Measurements from ENCODE around the gene ST14.

Gene ST14

DNA sequence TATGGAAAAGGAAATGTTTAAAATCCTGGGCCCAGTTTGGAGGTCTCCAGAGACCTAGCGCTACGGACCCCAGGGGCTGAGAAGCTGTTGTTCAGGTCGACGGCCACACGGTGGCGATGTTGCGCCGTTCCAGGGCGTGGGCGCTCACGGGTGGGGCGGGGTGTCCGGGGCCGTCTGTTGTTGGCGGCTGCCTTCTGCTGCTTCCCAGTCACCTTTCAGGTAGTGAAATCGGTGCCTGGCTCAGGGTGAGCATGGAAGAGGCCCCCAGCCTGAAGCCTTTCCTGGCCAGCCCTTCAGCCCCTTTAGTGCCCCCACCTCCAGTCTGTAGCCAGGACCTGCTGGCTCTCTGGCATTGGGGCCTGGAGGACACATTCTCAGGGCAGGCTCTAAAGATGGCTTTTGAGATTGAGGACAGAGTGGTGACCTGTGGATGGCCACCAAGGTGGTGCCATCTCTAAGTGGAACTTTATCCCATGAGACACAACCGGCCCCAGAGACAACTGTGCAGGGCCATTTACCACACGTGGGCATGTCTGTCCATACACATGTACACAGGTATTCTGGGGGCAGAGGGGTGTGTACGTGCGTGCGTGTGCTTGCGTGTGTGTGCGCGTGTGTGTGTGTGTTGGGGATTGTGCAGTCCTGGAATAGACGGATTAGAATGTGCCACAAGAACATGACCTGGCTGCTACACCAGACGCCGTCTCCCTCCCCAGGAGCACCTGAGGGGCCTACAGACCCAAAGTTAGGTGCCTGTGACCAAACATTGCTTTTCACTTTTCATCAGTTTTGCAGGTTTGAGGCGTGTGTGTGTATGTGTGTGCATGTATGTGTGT is 53.8 kb downstream of the ST14 start:
- Histone ChIP-seq H3K9ac (ENCODE audit: low read depth, low read length) (no peak overlapping the region), H3K36me3 (ENCODE audit: insufficient read depth, low read length) (no peaks in the 10 kb centered on the region), H3K4me1 (ENCODE audit: control insufficient read depth, insufficient read depth, low read length) (no peaks in the 10 kb centered on the region), H3K4me2 (ENCODE audit: low read length) (peak overlapping the region; percentile 76), H3K4me3 (ENCODE audit: low read length) (no peak overlapping the region), H3K27me3 (ENCODE audit: control insufficient read depth, insufficient read depth, low read length) (peaks cover 71% of the 10 kb centered on the region), H3K9me3 (replicated peaks; ENCODE audit: low read length) (no peaks in the 10 kb centered on the region)

DNA sequence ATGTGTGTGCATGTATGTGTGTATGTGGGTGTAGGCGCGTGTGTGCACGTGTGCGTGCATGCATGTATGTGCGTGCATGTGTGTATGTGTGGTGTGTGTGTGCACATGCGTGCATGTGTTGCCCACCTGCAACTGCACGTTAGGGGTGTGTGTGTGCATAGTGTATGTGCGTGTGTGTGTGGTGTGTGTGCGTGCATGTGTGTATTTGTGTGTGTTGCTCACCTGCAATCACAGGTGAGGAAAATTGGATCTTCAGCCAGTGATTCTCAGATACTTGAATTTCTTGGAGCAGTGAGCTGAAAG is 54.3 kb downstream of the ST14 start:
- H3K9ac ChIP-seq (ENCODE audit: low read depth, low read length), result no peak overlapping the region
- H3K9me3 ChIP-seq (replicated peaks; ENCODE audit: low read length), result no peaks in the 10 kb centered on the region
- H3K4me3 ChIP-seq (ENCODE audit: low read length), result no peak overlapping the region
- no peak overlapping the region for H3K4me2 ChIP-seq (ENCODE audit: low read length)
- no peaks in the 10 kb centered on the region for H3K4me1 ChIP-seq (ENCODE audit: control insufficient read depth, insufficient read depth, low read length)
- no peaks in the 10 kb centered on the region for H3K36me3 ChIP-seq (ENCODE audit: insufficient read depth, low read length)
- peaks cover 66% of the 10 kb centered on the region for H3K27me3 ChIP-seq (ENCODE audit: control insufficient read depth, insufficient read depth, low read length)

DNA sequence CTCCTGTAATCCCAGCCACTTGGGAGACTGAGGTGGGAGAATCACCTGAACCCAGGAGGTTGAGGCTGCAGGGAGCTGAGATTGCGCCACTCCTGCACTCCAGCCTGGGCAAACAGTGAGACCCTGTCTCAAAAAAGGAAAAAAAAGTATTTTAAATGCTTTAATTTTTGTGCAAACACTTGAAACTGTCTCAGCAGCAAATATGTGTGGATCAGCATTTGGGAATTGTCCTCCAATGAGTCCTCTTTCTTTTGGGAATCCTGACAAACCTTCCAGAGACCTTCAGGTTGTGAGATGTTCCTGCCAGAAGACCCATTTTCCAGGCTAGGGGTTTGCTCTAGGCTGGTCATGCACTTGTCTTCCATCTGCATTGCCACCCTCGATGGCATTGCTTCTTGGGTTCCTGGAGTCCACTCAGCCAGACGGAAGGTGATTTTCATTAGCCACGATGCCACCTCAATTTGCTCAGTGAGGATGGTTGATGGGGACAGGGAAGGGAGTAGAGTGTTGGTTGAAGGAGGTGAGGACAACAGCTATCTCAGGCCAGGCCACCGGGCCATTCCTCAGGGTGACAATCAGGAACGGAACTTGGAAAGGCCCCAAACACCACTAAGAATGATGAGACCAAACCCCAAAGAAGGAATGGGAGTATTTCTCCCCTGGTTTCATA is 55.4 kb downstream of the ST14 start:
- no peaks in the 10 kb centered on the region for H3K4me1 ChIP-seq (ENCODE audit: control insufficient read depth, insufficient read depth, low read length)
- peaks cover 62% of the 10 kb centered on the region for H3K27me3 ChIP-seq (ENCODE audit: control insufficient read depth, insufficient read depth, low read length)
- H3K36me3 ChIP-seq (ENCODE audit: insufficient read depth, low read length), result no peaks in the 10 kb centered on the region
- H3K9ac ChIP-seq (ENCODE audit: low read depth, low read length), result no peak overlapping the region
- no peak overlapping the region for H3K4me3 ChIP-seq (ENCODE audit: low read length)
- no peak overlapping the region for H3K4me2 ChIP-seq (ENCODE audit: low read length)
- H3K9me3 ChIP-seq (replicated peaks; ENCODE audit: low read length), result no peaks in the 10 kb centered on the region

DNA sequence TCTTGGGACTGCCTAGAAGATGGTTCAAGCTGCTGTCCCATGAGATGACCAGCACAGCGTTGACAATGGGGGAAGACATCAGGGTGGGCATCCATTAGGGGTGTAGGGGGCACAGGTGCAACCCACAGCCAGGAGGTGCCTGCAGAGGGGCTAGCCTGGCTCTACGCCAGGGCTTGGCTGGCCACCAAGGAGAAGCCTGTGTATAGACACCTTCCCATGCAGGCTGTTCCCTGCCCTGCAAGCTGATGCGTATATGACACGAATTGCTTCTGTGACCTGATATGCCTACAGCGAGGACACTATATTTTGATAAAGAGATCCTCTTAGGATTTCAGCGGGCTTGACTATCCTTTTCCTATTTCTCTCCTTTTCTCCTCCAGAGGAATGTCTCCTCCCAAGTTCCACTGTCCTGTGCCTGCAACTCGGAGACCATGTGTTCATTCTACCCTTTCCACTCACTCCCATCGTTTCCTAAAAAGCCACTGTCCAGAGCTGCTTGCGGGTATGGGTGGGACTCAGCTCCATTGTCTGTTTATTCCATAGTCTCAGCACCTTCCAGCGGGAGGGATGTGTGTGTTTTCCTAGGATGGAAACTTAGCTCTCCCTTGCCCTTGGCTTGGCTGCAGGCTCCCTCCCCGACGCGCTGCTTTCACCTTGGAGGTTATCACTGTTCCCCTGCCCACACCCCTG is 56.1 kb downstream of the ST14 start:
- no peaks in the 10 kb centered on the region for H3K4me1 ChIP-seq (ENCODE audit: control insufficient read depth, insufficient read depth, low read length)
- no peaks in the 10 kb centered on the region for H3K36me3 ChIP-seq (ENCODE audit: insufficient read depth, low read length)

DNA sequence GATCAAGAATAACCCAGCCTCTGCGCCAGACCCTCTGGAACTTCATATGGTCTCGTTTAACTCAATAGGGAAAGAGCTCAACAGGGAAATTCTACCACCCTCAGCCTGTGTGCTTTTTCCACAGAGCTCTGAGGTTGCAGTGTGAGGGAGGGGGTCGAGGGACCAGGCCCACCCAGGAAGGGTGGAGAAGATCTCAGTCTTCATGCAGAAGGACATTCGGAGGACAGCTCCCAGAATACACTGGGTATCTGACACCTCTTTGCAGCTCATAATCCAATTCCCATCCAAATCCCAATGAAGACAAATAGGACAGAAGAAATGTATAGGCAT is 56.6 kb downstream of the ST14 start:
- H3K4me1 ChIP-seq (ENCODE audit: control insufficient read depth, insufficient read depth, low read length), result no peaks in the 10 kb centered on the region
- H3K9me3 ChIP-seq (replicated peaks; ENCODE audit: low read length), result no peaks in the 10 kb centered on the region
- H3K4me3 ChIP-seq (ENCODE audit: low read length), result no peak overlapping the region
- peaks cover 60% of the 10 kb centered on the region for H3K27me3 ChIP-seq (ENCODE audit: control insufficient read depth, insufficient read depth, low read length)
- H3K4me2 ChIP-seq (ENCODE audit: low read length), result no peak overlapping the region
- H3K9ac ChIP-seq (ENCODE audit: low read depth, low read length), result no peak overlapping the region
- no peaks in the 10 kb centered on the region for H3K36me3 ChIP-seq (ENCODE audit: insufficient read depth, low read length)

More for the DNA sequence above, 56.1 kb downstream of the ST14 start:
- Histone ChIP-seq H3K4me3 (ENCODE audit: low read length) (no peak overlapping the region), H3K9me3 (replicated peaks; ENCODE audit: low read length) (no peaks in the 10 kb centered on the region), H3K9ac (ENCODE audit: low read depth, low read length) (no peak overlapping the region), H3K27me3 (ENCODE audit: control insufficient read depth, insufficient read depth, low read length) (peaks cover 64% of the 10 kb centered on the region), H3K4me2 (ENCODE audit: low read length) (no peak overlapping the region)

DNA sequence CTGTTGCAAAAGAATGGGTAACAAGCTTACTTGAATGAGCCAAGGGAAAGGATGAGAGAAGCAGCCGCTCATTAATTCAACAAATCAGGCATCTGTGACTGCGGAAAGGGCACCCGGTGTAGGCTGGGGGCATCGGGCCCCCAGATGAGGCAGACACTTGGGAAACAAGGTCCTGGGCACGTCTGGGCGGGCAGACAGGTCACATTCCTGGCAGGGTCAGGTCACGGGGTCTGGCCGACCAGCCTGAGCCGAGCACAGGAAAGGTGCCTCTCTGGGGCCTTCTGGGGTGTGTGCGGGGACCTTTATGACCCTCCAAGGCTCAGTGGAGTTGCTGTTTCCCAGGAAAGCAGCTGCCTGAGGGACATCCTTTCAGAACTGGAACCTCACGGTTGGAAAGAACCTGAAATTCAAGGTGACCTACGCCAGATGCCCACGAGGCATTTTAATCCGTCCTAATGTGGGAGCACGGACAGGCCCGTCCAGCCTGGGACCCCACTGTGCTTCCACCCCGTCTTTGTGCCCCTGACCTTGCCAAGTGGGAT is 57.1 kb downstream of the ST14 start:
- Histone ChIP-seq H3K36me3 (ENCODE audit: insufficient read depth, low read length) (no peaks in the 10 kb centered on the region), H3K4me1 (ENCODE audit: control insufficient read depth, insufficient read depth, low read length) (no peaks in the 10 kb centered on the region), H3K9me3 (replicated peaks; ENCODE audit: low read length) (no peaks in the 10 kb centered on the region), H3K4me2 (ENCODE audit: low read length) (no peak overlapping the region), H3K9ac (ENCODE audit: low read depth, low read length) (no peak overlapping the region), H3K4me3 (ENCODE audit: low read length) (no peak overlapping the region), H3K27me3 (ENCODE audit: control insufficient read depth, insufficient read depth, low read length) (peaks cover 55% of the 10 kb centered on the region)

DNA sequence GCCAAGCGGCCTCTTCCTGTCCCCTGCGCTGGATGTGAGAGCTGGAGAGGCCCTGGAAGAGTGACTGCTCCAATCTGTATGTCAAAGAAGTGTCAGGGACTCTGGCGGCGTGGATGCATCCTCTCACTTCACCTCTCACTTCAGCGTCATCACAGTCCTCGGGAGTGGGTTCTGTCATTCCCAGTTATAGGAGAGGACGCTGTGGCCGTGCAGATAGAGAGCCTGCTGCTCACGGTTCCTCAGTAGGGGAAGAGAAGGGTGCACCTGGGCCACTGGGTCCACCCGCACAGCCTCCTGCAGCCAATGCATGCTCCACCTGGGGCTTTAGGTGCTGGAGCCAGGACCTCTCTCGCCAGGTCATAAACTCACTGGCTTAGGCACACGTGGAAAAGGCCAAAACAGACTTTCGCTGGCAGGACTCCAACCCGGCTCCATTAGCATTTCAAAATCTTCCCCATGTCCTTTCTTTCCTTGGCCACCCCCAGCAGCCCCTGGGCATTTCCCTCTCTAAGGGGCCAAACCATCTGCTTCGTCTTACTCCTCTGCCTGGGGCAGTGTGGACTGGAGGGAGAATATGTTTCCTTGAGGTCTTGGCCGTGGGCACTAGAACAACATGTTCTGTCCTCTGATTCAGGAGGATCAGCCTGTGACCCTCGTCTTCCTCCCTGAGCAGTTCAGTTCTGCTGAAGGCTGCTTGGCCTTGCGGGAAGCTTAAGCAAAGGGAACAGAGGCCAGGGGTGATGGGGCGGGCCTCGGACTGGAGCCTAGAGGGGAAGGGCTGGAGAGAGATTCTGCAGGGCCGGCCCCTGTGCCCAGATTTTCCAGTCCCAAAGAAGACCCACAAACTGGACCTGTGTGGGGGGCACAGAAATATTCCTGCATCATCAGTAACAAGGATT is 57.8 kb downstream of the ST14 start:
- Histone ChIP-seq H3K9me3 (replicated peaks; ENCODE audit: low read length) (no peaks in the 10 kb centered on the region), H3K4me2 (ENCODE audit: low read length) (no peak overlapping the region), H3K4me1 (ENCODE audit: control insufficient read depth, insufficient read depth, low read length) (no peaks in the 10 kb centered on the region), H3K4me3 (ENCODE audit: low read length) (no peak overlapping the region), H3K36me3 (ENCODE audit: insufficient read depth, low read length) (no peaks in the 10 kb centered on the region), H3K9ac (ENCODE audit: low read depth, low read length) (no peak overlapping the region), H3K27me3 (ENCODE audit: control insufficient read depth, insufficient read depth, low read length) (peaks cover 48% of the 10 kb centered on the region)

DNA sequence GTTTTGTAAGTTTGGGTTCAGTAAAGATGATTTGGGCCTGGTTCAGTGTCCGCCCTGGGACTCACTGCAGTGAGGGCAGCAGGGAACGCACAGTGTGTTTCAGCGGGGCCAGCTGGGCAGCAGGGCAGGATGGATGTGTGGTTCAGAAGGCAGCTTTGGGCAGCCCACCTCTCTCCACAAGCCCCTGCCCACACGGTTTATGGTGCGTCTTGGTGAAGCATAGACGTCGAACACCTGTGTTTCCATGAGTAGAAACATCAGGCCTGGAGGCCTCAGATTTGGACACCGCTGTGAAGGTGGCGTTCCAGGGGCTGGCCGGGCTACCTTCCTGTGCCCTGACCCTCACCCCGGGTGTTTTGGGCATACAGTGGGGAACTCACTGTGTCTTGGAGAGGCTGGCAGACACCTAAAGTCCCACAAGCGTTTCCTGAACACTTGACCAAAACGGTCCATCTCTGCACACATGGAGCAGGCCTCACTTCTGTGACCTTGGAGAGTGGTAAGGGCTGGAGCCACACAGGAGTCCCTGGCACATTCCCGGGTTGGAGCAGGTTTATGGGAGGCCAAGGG is 59.0 kb downstream of the ST14 start:
- no peak overlapping the region for H3K4me3 ChIP-seq (ENCODE audit: low read length)
- H3K9ac ChIP-seq (ENCODE audit: low read depth, low read length), result no peak overlapping the region
- no peak overlapping the region for H3K4me2 ChIP-seq (ENCODE audit: low read length)
- no peaks in the 10 kb centered on the region for H3K9me3 ChIP-seq (replicated peaks; ENCODE audit: low read length)
- H3K27me3 ChIP-seq (ENCODE audit: control insufficient read depth, insufficient read depth, low read length), result peaks cover 42% of the 10 kb centered on the region
- no peaks in the 10 kb centered on the region for H3K4me1 ChIP-seq (ENCODE audit: control insufficient read depth, insufficient read depth, low read length)
- H3K36me3 ChIP-seq (ENCODE audit: insufficient read depth, low read length), result no peaks in the 10 kb centered on the region

DNA sequence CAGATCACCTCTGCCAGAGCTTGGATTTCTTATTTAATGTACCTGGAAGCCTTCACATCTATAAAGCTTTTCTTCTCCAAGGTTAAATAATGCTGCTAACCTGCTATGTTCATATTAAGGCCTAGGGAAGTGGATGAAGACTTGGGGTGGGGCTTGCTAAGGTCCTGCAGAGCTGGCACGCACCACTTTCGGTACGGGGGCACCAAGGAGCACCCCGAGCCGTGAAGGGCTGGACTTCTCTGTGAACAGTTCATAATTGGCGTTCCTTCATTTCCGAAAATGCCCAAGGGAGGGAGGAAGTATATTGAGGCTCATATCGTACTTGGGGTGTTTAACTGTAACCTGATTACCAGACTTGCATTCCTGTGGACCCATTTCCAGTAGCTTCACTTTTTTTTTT is 59.6 kb downstream of the ST14 start:
- Histone ChIP-seq H3K9ac (ENCODE audit: low read depth, low read length) (no peak overlapping the region), H3K27me3 (ENCODE audit: control insufficient read depth, insufficient read depth, low read length) (peaks cover 42% of the 10 kb centered on the region), H3K4me1 (ENCODE audit: control insufficient read depth, insufficient read depth, low read length) (no peaks in the 10 kb centered on the region), H3K36me3 (ENCODE audit: insufficient read depth, low read length) (no peaks in the 10 kb centered on the region), H3K9me3 (replicated peaks; ENCODE audit: low read length) (no peaks in the 10 kb centered on the region), H3K4me2 (ENCODE audit: low read length) (no peak overlapping the region), H3K4me3 (ENCODE audit: low read length) (no peak overlapping the region)

DNA sequence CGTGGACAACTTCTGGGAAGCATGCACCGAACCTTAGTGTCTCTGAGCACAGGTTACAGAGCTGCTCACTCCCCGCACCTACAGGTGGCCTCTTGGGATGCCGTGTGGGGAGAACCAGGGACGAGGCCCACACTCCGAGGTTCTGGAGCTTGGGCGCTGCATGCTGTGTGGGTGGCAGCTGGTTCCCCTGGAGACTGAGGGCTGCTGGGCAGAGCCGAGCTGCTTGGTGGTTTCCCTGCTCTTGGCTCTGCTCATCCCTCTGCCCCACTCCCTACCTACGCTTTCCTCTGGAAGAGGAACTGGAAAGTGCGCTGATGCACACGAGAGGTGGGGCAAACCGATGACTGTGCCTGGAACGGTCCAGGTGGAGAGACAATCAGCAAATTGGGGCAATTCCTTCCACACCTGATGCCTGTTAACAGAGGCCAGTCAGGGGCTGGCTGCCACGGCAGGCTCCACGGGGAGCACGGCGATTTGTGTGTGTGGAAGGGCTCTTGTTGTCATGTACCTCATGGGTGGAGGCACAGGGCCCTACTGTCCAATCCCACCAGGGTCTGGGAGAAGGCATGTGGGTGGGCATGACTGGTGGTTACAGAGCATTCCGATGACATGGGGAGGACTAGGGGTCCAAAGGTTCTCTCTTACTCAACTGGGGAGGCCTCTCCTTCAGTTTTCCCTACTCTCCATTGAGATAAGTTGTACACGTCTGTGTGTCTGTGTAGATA is 60.9 kb downstream of the ST14 start:
- H3K36me3 ChIP-seq (ENCODE audit: insufficient read depth, low read length), result no peaks in the 10 kb centered on the region
- H3K27me3 ChIP-seq (ENCODE audit: control insufficient read depth, insufficient read depth, low read length), result peaks cover 30% of the 10 kb centered on the region
- no peak overlapping the region for H3K4me2 ChIP-seq (ENCODE audit: low read length)
- H3K9ac ChIP-seq (ENCODE audit: low read depth, low read length), result no peak overlapping the region
- no peaks in the 10 kb centered on the region for H3K9me3 ChIP-seq (replicated peaks; ENCODE audit: low read length)
- H3K4me3 ChIP-seq (ENCODE audit: low read length), result no peak overlapping the region
- H3K4me1 ChIP-seq (ENCODE audit: control insufficient read depth, insufficient read depth, low read length), result no peaks in the 10 kb centered on the region

All from skeletal muscle satellite cell (primary cell).